MM.1S (cell line): ENCODE measurements around the gene PTPRR.

ENCODE experiments used
- DNase-seq: peaks from one replicate; pipeline ENCODE4 v3.0.0-alpha.2; 2015
- H2AFZ ChIP-seq: fragments of 300-600 bp; sonication (generic); 2 replicates; pipeline ENCODE4 v1.6.0; 2016; ENCODE audit warnings: antibody characterized with exemption, low read length
- H3F3A ChIP-seq: fragments of 300-600 bp; sonication (generic); 2 replicates; pipeline ENCODE4 v1.6.1; 2016; ENCODE audit warnings: mild to moderate bottlenecking, antibody characterized with exemption, low read length, moderate library complexity, mixed read lengths; ENCODE audit not compliant: insufficient read depth
- H3K27ac ChIP-seq: fragments of 300-600 bp; sonication (generic); 2 replicates; pipeline ENCODE4 v1.5.1; 2016; ENCODE audit warnings: mild to moderate bottlenecking, low read length
- H3K27me3 ChIP-seq: fragments of 300-600 bp; sonication (generic); replicated peaks from 2 replicates; pipeline ENCODE4 v1.6.0; 2016; ENCODE audit warnings: low read length; ENCODE audit not compliant: insufficient read depth
- H3K36me3 ChIP-seq: fragments of 300-600 bp; sonication (generic); replicated peaks from 2 replicates; pipeline ENCODE4 v1.6.1; 2016; ENCODE audit warnings: mild to moderate bottlenecking, low read length, mixed read lengths; ENCODE audit not compliant: insufficient read depth
- H3K4me1 ChIP-seq: fragments of 300-600 bp; sonication (generic); 2 replicates; pipeline ENCODE4 v1.6.1; 2016; ENCODE audit warnings: low read length, mixed read lengths
- H3K4me2 ChIP-seq: fragments of 300-600 bp; sonication (generic); 2 replicates; pipeline ENCODE4 v1.6.0; 2016; ENCODE audit warnings: low read depth, low read length
- H3K4me3 ChIP-seq: fragments of 300-600 bp; sonication (generic); 2 replicates; pipeline ENCODE4 v1.5.1; 2016; ENCODE audit warnings: low read length, mixed read lengths
- H3K79me2 ChIP-seq: fragments of 300-600 bp; sonication (generic); 2 replicates; pipeline ENCODE4 v1.6.1; 2016; ENCODE audit warnings: mixed run types, low read length, mixed read lengths
- H3K9ac ChIP-seq: fragments of 300-600 bp; sonication (generic); 2 replicates; pipeline ENCODE4 v1.6.1; 2016; ENCODE audit warnings: low read length, mixed read lengths
- H3K9me2 ChIP-seq: fragments of 300-600 bp; sonication (generic); replicated peaks from 2 replicates; pipeline ENCODE4 v1.6.1; 2016; ENCODE audit warnings: mild to moderate bottlenecking, low read length, mixed read lengths; ENCODE audit not compliant: insufficient read depth
- H3K9me3 ChIP-seq: fragments of 300-600 bp; sonication (generic); replicated peaks from 2 replicates; pipeline ENCODE4 v1.6.1; 2016; ENCODE audit warnings: mild to moderate bottlenecking, low read length, mixed read lengths; ENCODE audit not compliant: insufficient read depth
- H4K20me1 ChIP-seq: fragments of 300-600 bp; sonication (generic); 2 replicates; pipeline ENCODE4 v1.6.1; 2016; ENCODE audit warnings: mild to moderate bottlenecking, low read length, moderate library complexity, mixed read lengths; ENCODE audit not compliant: insufficient read depth
- CTCF ChIP-seq: fragments of 300-600 bp; sonication (generic); IDR thresholded peaks from 2 replicates; pipeline ENCODE4 v1.5.1; 2016; ENCODE audit warnings: antibody characterized with exemption, low read length, mixed read lengths
- EZH2 ChIP-seq: fragments of 300-600 bp; sonication (generic); optimal IDR thresholded peaks from 2 replicates; pipeline ENCODE3; 2017; ENCODE audit warnings: low read depth, mild to moderate bottlenecking, antibody characterized with exemption, low read length, mixed read lengths
- EZH2phosphoT487 ChIP-seq: fragments of 300-600 bp; sonication (generic); IDR thresholded peaks from 2 replicates; pipeline ENCODE4 v1.6.1; 2018; ENCODE audit warnings: antibody characterized with exemption, low read length

Gene PTPRR

GRCh38 chr12:70854881-70855568 lies 65.5 kb downstream of the PTPRR start:
- no peak overlapping the region for H3K27ac ChIP-seq
- no peaks in the 10 kb centered on the region for H3K9me3 ChIP-seq
- H3F3A ChIP-seq: no peaks in the 10 kb centered on the region
- no peak overlapping the region for H2AFZ ChIP-seq
- no peaks in the 10 kb centered on the region for H3K36me3 ChIP-seq
- no peak for DNase-seq
- H3K79me2 ChIP-seq: no peaks in the 10 kb centered on the region
- no peaks in the 10 kb centered on the region for H4K20me1 ChIP-seq
- no peaks in the 10 kb centered on the region for H3K27me3 ChIP-seq
- H3K9me2 ChIP-seq: no peaks in the 10 kb centered on the region
- H3K4me1 ChIP-seq: no peaks in the 10 kb centered on the region
- H3K4me2 ChIP-seq: no peak overlapping the region
- no peak for TF ChIP-seq CTCF
- TF ChIP-seq EZH2: no peak
- no peak for TF ChIP-seq EZH2phosphoT487
- H3K9ac ChIP-seq: no peak overlapping the region
- H3K4me3 ChIP-seq: no peak overlapping the region

GRCh38 chr12:70854138-70854537 lies 66.4 kb downstream of the PTPRR start:
- Histone ChIP-seq H3K9ac (no peak overlapping the region), H3K4me3 (no peak overlapping the region), H3K79me2 (no peaks in the 10 kb centered on the region), H3K9me3 (no peaks in the 10 kb centered on the region), H3K27me3 (no peaks in the 10 kb centered on the region), H3K9me2 (no peaks in the 10 kb centered on the region), H3K4me1 (no peaks in the 10 kb centered on the region), H3K27ac (no peak overlapping the region), H3K36me3 (no peaks in the 10 kb centered on the region), H2AFZ (no peak overlapping the region), H3K4me2 (no peak overlapping the region), H4K20me1 (no peaks in the 10 kb centered on the region), H3F3A (no peaks in the 10 kb centered on the region)
- DNase-seq: no peak
- TF ChIP-seq CTCF (no peak), EZH2 (no peak), EZH2phosphoT487 (no peak)

GRCh38 chr12:70853326-70853725 lies 67.2 kb downstream of the PTPRR start:
- no peaks in the 10 kb centered on the region for H3K27me3 ChIP-seq
- no peaks in the 10 kb centered on the region for H3K79me2 ChIP-seq
- H3K4me3 ChIP-seq: no peak overlapping the region
- no peaks in the 10 kb centered on the region for H3K36me3 ChIP-seq
- H2AFZ ChIP-seq: no peak overlapping the region
- no peaks in the 10 kb centered on the region for H3F3A ChIP-seq
- H4K20me1 ChIP-seq: no peaks in the 10 kb centered on the region
- no peaks in the 10 kb centered on the region for H3K9me3 ChIP-seq
- H3K27ac ChIP-seq: no peak overlapping the region
- no peak for TF ChIP-seq CTCF
- no peak overlapping the region for H3K4me2 ChIP-seq
- no peaks in the 10 kb centered on the region for H3K4me1 ChIP-seq
- H3K9ac ChIP-seq: no peak overlapping the region
- DNase-seq: no peak
- no peaks in the 10 kb centered on the region for H3K9me2 ChIP-seq
